Retinal pigment epithelial cell (primary cell): ENCODE measurements around the gene DIAPH1.

Source experiments
- DNase-seq: peaks from one replicate; pipeline ENCODE4 v3.0.0-alpha.2; 2010; ENCODE audit warnings: low read depth
- H3K4me3 ChIP-seq: 2 replicates; pipeline ENCODE4 v1.5.1; 2011; ENCODE audit warnings: mild to moderate bottlenecking, low read length, control low read depth, moderate library complexity
- TF ChIP-seq, protein P1 (sequence below): conservative IDR thresholded peaks from 2 replicates; pipeline ENCODE4 v1.5.1; 2011; ENCODE audit warnings: low read depth, low read length, control low read depth, inconsistent platforms

Gene DIAPH1

DNA sequence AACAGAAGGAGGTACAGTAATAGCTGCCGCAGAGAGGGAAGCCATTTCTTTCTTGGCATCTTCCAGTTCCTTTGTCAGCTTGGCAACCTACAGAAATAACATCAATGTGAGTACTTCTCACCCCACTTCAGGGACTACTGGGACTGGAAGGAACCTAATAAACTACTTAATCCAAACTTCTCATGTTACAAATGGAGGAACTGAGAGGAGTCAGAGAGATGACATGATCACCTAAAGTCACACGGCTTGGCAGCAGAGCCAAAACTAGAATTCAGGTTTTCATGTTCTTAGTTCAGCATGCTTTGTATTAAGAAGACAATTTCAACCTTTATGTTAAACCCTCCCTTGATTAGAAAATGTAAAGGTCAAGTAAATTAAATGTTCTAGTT lies 44.7 kb downstream of the DIAPH1 start:
- H3K4me3 ChIP-seq: no peak overlapping the region
- no peak for DNase-seq
- TF ChIP-seq, protein P1, sequence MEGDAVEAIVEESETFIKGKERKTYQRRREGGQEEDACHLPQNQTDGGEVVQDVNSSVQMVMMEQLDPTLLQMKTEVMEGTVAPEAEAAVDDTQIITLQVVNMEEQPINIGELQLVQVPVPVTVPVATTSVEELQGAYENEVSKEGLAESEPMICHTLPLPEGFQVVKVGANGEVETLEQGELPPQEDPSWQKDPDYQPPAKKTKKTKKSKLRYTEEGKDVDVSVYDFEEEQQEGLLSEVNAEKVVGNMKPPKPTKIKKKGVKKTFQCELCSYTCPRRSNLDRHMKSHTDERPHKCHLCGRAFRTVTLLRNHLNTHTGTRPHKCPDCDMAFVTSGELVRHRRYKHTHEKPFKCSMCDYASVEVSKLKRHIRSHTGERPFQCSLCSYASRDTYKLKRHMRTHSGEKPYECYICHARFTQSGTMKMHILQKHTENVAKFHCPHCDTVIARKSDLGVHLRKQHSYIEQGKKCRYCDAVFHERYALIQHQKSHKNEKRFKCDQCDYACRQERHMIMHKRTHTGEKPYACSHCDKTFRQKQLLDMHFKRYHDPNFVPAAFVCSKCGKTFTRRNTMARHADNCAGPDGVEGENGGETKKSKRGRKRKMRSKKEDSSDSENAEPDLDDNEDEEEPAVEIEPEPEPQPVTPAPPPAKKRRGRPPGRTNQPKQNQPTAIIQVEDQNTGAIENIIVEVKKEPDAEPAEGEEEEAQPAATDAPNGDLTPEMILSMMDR: no peak

DNA sequence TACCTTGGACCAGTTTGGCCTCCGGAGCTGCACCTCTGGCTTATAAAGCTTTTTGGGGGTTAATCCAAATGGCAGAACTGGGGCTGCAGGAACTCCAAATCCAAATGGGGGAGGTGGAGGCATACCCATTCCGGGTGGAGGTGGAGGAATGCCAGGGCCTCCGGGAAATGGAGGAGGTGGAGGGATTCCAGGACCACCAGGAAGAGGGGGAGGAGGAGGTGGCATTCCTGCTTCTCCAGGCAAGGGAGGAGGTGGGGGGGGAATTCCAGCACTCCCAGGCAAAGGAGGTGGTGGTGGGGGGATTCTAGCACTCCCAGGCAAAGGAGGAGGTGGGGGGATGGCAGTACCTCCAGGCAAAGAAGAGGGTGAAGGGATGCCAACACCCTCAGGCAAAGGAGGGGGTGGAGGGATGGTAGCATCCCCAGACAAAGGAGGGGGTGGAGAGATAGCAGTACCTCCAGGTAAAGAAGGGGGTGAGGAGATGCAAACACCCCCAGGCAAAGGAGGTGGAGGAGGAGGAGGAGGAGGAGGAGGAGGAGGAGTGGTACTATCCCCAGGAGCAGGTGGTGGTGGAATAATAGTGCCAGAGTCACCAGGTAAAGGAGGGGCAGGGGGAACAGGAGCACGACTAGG lies 45.2 kb downstream of the DIAPH1 start:
- DNase-seq: no peak
- no peak overlapping the region for H3K4me3 ChIP-seq
- TF ChIP-seq, protein P1: no peak

DNA sequence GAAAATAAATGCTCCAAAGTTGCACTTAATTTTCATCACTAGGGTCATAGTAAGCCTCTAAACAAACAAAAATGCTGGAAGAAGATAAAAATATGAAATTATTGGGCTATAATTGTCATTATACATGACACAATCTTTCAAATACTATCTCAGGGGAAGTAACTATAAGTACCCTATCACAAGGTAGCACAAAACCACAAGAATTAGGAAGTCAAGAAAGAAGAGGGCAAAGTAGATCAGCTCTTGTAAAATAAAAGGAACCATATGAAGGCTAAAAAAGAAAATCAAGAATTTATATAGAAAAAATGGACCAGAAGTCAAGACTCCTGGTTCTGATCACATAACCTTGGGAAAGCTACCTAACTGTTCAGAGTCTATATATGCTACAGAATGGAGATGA lies 48.1 kb downstream of the DIAPH1 start:
- H3K4me3 ChIP-seq: no peak overlapping the region
- DNase-seq: no peak
- TF ChIP-seq, protein P1: no peak

DNA sequence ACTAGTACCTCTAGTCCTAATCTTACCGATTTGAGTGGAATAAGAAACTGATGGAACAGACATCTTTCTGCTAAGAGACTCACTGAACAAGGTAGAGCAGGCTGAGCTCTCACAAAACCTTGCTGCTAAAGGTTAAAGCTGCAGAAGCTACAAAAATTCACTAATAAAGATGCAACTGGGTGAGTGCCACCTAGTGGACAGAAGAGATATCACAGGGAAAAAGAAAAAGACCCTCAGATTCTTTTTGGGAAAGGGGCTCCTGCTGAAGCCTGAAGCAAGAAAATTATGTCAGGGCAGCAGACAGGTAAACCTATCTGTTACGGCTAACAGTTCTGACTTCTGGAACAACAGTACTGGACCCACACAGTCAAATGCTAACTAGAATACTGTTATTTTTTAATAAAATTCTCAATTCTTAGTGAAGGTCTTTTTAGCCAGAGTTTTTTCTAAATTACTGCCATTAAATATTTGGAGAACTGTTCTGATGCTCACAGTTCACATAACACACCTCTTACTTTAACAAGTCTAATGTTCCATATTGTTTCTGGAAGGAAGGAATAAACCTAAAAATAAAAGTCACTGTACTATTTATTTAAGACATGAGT lies 51.2 kb downstream of the DIAPH1 start:
- TF ChIP-seq, protein P1: peak; percentile 85
- no peak overlapping the region for H3K4me3 ChIP-seq
- no peak for DNase-seq

DNA sequence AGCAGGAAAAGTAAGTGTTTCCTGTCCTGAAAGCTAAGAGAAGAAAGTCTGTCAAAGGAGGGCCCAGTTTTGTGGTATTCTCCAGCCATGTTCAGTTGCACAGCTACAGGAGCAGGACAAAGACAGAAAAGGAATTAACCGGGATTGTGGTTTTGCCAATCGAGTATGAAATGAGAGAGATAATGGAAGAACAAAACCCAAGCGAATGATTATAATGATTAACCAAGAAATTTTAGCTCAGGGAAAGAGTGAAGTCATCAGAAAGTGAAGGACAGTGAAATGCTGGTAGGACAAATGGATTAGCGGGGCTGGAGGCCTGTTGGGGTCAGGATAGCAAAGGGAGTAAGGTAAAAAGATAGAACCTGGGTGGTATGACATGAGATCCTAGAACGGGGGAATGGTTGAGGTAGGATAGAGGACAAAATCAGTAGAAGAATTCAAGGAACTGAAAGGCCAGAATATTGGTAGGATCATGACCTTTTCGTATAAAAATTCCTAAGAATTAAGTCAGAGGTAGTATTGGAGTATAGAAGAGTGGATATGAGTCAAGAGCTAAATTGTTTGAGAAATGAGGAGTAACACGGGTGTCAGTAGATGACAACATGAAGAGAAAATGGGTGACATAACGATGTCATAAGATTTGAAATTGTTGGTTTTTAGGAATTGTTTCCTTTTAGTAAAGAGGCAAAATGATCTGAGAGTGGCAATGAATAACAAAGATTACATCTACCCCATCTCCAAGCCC lies 52.8 kb downstream of the DIAPH1 start:
- no peak for DNase-seq
- TF ChIP-seq, protein P1: no peak
- H3K4me3 ChIP-seq: no peak overlapping the region

DNA sequence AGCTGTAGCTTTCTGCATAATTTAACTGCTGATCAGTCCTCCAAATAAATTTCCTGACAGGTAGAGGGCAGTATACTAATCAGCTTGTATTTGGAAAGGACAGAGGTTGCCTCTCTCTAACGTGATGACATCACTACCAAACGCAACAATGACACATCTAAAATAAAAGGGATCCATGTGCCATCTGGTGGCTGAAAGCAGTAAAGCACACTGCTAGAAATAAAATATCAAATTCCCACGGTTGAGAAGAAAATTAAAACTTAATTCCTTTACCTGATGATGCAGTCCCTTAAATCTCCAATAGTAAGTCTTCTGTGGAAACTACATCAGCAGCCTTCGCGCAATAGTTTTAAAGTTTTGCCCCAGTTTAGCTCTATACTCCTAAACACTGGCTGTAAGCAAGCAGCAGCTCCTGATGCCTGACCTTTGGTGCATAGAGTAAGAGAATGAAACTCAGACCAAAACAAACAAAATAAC lies 54.5 kb downstream of the DIAPH1 start:
- peak; percentile 88 for DNase-seq
- H3K4me3 ChIP-seq: no peak overlapping the region
- TF ChIP-seq, protein P1: peak; percentile 85
